Stimulated activated naive CD4-positive, alpha-beta T cell treated with Interleukin-2 at 50 U/mL for 16 hours (primary cell): ENCODE results near the gene FRMPD4.
"Not testable (repeated sequence)": the region's sequence is repeated elsewhere in the genome, so short reads cannot be mapped to it uniquely, and the experiment has no call there.

ENCODE experiments used
- DNase-seq: peaks from one replicate; lab custom pipeline; 2025; lab: John Stamatoyannopoulos, UW

Gene FRMPD4

DNA sequence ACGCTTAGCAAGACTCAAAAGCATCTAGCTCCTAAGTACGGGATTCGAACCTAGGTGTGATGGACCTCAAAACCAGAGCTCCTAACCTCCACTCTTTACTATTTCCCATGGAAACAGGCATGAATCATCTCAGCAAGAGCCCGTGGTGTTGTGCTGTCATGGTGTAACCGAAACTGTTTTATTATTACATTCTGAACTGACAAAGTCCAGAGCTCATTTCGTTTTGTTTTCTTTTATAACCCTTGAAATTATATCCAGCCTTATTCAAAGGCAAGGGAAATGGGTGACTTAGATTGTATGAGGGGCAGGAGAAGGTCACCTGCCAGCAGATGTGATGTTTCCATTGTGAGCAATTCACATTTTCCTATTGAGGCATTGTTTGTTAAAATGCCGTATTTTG lies 301.1 kb downstream of the FRMPD4 start:
- no peak for DNase-seq

DNA sequence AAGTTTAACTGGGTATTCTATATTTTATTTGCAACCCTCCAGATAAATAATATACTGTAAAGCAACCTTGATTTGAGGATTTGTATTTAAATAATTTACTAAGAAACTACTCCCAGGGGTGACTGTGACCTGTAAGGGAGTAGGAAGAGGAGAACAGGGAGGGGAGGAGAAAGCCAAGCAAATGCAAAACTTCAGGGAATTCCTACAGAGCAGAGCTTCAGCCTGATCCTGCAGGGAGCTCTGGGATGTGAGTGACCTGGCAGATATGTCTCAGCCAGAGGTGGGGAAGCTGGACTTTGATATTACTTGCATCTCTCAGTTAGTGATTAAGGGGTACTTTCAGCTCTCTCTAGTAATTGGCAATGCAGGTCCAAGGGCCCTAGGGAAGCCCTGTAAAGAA lies 302.0 kb downstream of the FRMPD4 start:
- no peak for DNase-seq

DNA sequence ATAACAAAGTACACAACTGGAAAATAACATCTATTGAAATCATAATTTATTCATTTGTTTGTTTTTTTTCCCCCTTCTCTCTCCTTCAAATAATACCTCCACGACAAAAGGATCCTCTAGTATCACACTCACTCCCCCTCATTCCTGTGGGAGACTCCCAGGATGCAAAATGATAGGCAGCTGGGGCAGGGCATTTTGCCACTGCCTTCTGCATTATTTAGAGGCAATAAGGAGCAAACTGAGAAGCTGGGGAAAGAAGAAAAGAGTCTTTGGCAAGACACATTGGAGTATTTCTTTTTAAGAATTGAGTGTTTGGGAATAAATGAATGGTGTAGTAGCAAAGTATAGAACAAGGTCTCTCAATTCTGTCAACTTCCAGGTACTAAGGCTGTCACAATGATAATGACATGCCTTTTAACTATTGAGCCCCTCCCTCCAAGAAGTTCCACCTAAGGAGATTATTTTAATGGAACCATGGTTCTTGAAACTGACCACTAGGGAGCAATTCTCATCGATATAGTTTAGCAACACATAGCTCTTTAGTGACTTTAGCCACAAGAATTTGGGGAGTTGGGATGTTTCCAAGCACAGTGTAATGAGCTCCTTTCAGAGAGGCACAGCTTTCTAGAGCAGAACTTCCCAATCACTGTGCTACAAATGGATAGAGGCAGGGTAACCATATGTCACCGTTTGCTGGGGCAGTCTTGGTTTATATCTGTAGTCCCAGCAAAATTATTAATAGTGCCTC lies 303.3 kb downstream of the FRMPD4 start:
- DNase-seq, result no peak

DNA sequence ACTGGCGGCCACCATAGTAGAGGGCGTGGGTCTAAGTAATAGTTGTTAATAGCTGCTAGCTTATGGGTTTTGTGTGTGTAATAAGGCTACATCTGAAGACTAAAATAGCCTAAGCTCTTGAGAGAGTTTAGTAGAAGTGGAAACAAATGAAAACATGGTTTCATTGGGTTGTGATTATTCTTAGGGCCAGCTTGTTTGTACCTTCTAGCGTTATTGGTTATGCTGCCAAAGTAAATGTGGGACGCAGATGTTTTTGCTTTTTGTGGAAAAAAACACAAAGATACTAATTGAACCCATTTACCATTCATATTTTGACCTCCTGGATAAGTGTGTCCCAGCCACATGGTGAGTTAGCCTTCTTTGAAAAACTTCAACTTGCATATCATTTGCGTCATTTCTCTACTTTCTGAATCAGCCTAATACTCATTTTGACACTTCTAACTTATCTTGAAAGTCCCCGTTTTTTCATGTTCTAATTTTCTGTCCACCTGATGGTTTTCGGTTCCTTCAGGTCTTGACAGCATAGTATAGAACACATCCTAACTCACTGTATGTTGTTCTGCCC lies 305.3 kb downstream of the FRMPD4 start:
- no peak for DNase-seq

DNA sequence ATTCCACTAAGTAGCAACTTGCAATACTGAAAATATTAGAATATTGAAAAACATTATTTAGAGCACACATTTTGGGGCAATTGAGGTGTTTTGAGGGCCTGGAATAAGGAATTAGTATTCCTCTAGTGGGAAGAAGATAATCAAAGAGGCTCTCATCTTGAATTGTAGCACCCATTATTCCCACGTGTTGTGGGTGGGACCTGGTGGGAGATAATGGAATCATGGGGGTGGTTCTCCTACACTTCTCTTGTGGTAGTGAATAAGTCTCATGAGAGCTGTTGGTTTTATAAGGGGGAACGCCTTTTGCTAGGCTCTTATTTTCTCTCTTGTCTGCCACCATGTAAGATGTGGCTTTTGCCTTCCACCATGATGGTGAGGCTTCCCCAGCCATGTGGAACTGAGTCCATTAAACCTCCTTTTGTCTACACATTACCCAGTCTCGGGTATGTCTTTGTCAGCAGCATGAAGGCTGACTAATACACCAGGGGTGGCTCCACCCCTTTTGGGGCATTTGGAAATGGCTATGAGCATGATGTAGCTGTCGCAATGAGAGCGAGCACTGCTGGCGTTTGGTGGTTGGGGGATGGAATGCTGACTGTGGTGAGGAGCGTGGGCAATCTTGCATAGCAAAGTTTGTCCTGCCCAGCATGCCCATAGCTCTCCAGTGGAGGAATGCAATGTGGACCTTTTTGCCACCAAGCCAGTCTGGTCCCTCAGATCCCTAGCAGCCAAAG lies 308.2 kb downstream of the FRMPD4 start:
- DNase-seq, result no peak

DNA sequence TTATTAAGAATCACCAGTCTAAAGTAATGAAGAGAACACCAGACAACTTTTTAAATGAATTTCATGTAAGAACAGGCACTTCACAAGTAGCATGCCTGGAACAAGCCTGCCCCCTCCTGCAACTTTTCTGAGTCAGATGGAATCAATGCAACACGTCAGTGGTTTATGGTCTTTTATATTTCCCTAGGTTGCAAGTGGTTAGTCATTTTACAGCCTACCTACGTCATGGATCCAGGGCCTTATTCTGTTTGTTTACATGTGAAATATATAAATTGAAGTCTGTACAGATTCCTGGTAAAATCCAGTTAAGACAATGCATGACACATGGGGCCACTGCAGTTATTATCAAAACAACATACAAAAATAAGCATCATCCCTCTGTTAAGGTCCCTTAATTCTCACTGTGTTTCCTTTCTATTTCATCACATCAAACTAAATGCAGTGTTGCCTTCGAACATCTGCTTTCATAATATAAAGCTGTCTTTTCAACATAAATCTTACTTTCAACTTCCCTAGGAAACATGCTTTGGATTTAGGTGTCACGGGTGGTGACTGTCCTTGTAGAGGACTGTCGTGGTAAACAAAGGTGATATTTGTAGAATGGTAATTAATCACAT lies 309.3 kb downstream of the FRMPD4 start:
- no peak for DNase-seq

DNA sequence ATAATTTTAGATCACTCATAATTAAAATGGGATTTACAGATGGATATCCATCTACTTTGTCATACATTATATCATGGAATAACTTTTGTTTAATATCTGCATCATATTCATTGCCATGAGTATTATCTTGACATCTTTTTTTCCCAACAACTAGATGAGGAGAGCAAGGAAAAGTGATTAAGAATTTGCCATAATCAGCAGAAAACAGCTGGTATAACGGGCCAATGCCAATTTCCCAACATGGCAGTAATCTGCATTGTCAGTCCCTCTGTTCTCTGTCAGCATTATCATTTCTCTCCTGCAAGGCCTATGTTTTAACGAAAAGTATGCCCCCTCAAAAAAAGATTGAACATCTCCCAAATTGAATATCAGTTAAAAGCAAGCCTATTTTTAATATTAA lies 314.0 kb downstream of the FRMPD4 start:
- no peak for DNase-seq

DNA sequence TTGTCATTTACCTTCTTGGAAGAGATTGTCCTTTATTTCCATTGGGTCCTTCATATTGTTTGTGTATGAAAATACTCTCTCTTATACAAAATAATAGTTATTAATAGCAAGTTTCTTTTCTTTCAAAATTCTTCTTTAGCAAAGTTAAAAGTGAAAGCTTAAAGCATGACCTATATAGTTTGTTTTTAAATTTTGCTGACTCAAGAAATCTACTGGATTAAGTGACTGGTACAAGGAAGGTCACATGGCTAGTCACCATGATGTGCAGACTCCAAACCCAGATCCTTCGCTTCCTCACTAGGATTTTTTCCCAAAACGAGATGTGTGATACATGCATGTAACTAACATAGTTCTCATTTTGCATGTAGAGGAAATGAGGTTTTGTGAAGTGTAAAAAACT lies 322.7 kb downstream of the FRMPD4 start:
- no peak for DNase-seq

DNA sequence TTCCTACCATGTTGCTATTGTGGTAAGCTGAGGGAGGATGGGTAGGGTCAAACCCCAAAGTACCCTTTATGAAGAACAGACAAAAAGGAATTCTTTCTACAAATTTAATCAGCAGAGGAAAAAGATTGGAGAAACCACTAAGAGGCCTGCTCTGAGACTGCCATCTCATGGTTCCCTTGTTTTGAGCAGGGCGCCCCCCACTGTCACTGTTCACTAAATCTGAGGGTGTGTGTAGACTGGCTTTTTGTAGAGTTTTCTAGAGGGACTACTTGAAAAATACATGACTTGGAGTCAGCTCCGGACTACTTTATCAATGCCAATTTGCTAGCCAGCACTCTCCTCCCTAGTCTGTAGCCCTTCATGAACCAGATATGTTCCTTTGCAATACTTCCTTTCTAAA lies 324.8 kb downstream of the FRMPD4 start:
- no peak for DNase-seq

DNA sequence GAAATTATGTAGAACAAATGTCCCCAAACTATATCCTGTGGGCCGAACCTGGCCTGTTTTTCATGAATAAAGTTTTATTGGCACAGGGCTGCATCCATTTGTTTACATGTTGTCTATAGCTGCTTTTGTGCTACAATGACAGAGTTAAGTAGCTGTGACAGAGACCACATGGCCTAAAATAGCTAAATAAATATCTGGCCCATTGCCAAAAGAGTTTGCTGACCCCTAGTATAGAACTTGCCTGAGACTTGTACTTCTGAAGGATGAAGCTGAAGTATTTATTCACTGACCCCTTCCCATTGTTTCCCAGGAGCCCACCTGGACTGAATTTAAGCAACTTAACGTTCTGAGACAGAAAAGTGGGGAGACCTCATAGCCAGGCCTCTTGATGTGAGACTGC lies 325.6 kb downstream of the FRMPD4 start:
- DNase-seq, result no peak

DNA sequence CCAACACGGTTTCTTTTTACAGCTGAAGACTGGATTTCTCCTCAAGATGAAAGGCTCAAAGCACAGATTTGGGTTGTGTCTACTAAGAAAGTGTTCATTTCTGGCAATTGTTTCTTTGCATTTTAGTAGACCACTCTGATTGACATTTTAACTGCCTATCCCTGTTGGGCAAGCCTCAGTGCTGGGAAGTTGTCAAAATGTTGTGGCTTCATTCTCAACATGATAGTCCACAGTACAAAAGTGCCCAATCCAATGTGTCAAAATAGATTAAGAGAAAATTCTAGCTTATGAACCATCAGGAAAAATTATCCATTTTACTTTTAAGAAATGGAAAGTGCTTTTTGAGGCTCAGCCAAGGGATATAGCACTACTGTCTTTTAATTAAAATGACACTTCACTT lies 329.0 kb downstream of the FRMPD4 start:
- DNase-seq, result no peak

DNA sequence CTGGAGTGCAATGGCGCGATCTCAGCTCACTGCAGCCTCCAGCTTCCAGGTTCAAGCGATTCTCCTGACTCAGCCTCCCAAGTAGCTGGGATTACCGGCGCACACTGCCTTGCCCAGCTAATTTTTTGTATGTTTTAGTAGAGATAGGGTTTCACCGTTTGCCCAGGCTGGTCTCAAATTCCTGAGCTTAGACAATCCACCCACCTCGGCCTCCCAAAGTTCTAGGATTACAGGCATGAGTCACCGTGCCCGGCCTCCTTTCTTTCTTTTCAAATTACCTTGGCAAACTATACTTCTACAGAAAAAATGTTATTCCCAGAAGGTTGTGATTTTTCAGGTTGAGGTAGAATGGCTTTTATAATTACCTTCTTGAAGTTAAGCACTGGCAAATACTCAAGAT lies 331.0 kb downstream of the FRMPD4 start:
- no peak for DNase-seq

DNA sequence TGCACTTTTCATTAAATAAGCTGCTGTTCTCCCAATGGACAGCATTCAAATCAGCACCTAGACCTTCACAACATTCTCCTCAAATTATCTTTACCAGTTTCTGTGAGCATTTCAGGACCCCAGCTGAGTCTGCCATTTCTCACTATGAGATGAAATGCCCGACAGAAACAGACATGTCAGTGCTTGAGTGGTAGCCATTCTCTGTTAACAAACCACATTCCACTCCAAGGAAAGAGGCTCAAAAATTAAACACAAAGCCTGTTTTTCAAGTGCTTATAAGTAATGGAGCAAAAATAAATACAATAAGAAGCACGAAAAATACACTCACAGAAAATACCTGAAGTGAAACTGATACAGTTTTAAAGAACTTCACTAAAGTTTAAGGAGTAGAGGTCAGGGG lies 332.8 kb downstream of the FRMPD4 start:
- DNase-seq, result no peak

DNA sequence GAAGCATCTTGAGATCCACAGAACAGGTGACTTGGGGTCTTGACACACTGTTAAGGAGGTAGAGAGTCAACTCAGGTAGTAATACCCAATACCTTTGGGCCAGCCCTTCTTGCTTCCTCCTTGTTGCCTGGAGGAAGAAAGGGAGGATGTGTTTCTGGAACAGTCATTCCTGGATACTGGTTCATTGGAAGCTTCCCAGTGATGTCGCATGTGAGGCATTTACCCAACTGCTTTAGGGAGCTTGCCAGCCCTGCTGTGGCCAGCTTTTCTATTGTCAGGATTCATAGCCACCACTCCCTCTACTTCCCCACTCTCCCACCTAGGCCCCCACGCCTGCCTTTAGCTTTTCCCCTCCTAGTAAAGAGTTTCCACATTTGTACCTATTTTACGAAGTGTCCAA lies 342.7 kb downstream of the FRMPD4 start:
- no peak for DNase-seq

DNA sequence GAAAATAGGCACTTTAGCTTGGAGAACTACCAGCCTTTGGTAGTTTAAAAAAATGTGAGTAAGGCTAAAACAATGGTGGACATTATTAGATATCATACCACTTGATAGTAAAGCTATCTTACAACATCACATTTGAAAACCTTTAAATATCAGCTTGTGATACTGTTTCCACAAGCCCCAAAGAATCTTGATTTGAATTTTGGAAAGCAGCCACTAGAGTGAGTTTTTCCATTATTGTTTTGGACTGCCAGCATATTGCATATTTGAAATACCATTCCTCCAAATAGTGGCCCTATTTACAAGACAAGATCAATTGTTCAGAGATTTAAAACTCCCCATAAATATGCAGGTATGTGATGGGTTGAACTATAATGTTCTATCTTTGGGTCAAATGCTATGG lies 349.9 kb downstream of the FRMPD4 start:
- no peak for DNase-seq

DNA sequence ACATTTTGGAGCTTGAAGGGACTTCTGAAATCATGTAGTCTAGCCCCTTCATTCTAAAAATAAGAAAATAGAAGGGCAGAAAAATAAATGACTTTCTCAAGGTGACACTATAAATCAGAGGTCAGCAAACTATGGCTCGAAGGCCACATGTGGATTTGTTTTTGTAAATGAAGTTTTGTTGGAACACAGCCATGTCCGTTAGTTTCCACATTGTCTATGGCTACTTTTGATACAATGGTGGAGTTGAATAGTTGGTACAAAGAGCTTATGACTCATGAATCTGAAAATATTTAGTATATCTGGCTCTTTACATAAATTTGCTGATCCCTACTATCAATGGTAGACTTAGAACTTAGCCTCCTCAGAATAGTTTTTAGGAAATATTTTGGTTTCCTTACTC lies 350.5 kb downstream of the FRMPD4 start:
- DNase-seq, result no peak

DNA sequence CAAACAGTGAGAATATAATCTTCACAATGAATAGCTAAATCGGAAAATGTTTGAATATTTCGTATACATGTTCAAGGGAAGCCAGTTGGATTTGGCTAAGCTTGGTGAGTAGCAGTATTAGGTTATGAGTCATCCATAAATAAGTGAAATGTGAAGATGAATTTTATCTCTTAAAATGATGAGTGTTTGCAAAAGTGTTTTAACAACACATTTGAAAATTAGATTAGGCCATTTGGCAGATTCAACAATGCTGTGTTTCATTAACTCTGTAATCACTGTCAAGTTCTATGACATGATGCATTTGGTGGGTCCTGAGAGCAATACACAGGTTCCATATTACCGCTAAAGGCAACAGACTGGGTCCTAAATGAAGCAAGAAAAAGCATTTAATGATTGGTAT lies 351.1 kb downstream of the FRMPD4 start:
- no peak for DNase-seq

DNA sequence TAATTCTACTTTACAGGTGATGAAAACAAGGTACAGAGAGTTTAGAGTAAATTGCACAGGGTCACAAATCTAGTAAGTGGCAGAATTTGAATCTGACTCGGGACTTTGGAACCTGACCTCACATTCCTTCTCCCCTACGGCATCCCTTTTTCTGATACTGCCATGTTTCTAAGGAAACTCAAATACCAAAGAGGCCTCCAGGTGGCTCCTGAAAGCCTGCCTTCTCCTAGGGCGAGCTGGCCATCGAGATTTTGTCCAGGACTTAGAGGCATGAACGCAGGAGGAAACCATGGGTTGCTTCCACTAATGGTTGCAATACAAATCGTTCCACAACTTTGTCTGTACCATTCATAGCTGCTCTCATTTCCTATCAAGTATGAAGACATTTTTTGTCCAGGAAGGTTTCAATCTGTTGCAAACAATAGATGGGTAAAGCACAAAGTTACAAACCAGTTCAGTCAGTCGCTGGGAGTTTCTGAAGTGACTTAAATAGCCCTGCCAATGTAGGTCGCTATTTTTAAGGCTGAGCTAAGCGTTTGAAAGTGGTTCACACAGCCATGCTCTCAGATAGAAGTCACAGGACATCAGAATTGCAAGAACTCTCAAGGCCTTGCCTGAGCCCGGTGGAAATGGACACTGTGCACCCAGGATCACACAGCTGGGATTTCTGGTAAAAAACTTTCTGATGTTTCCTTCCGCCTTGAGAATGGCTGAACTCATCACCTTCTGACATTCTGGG lies 356.3 kb downstream of the FRMPD4 start:
- DNase-seq, result no peak

DNA sequence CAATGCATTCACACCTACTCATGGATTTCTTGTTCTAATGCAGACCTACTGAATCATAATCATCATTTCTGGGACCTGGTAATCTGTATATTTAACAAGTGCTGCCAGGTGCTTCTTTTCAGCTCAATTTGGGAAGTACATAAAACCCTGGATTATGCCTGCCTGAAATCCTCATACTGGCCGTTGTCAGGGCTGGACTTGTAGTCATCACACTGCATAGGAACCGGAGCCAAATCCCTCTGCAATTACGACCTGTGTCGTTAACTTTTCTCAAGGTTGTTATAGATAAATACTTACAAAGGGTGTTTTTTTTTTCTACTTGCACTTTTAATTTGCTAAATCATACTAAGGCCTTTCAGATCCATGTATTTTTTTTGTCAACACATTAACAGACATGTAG lies 358.1 kb downstream of the FRMPD4 start:
- no peak for DNase-seq

DNA sequence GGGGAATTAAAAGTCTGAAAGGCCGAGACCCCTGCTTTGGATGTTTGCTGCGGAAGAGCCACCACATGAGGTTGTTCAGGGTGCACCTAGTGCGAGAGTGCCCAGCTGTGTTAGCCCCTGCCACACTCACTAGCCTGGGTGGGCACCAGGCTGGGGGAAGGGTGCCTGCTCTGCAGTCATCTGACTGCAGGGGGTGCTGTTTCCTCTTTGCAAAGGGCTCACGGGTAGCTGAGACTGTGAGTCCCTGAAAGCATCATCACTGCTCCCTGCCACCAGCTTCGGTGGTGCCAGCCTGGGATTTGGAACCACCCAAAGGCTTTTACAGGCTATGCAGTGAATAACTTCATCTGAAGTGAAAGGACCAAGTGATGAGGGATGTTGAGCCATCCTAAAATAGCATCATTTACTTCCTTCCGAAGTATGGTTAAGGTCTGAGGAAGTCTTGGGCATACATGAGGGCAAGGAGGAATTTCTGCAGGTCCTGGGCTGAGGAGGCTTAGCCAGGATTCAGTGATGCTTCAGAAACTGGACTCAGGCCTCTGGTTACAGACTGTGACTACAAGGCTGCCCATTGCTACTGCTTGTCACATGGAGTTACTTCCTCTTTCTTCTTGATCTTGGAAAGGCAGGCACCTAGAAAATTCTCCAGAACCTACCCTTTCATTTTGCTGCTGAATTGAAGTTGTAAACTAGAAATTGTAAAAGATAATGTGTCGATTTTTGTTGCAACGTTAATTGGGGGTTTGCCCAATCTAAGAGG lies 359.7 kb downstream of the FRMPD4 start:
- no peak for DNase-seq

DNA sequence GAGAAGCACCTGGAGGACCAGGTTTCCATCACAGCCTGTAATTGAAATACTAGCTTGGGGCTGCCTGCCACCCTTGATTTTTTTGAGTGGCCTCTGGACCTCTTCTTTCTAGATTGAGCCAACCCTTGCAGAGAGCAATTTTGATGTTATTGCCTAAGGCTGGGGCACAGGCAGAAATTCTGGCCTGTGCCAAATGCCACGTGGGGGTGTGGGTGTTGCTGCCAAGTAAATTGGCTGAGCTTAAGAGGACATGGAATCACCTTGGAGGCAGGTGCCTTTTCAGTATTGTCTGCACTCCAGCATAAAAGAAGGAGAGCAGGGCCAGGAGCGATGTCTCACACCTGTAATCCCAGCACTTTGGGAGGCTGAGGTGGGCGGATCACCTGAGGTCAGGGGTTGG lies 366.9 kb downstream of the FRMPD4 start:
- DNase-seq, result no peak

DNA sequence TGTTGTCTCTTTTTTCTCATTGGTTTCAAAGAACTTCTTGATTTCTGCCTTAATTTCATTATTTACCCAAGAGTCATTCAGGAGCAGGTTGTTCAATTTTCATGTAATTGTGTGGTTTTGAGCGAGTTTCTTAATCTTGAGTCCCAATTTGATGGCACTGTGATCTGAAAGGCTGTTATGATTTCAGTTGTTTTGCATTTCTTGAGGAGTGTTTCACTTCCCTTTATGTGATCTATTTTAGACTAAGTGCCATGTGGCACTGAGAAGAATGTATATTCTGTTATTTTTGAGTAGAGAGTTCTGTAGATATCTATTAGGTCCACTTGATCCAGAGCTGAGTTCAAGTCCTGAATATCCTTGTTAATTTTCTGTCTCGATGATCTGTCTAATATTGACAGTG lies 377.1 kb downstream of the FRMPD4 start:
- DNase-seq, result not testable (repeated sequence)
